ENCODE measurements around the gene MIER2. TPM values are rescaled to one million over a fixed set of nuclear protein-coding genes. Genes with fewer than 3 reads are reported as not detected.

Gene MIER2
- total and polyA plus RNA-seq, 10 of the 15 experiments (the other 5 are each of a cell fraction or from before 2014, with no cell fraction given) = 0.48 to 23.6 (median 12.1) TPM

GRCh38 chr19:355134-355533 is 10.5 kb upstream of the MIER2 start:
- FAIRE-seq (no peak), ATAC-seq (no peak), DNase-seq (ENCODE audit: low read depth, low spot score) (no peak)
- 49% methylated on average over 4 of the region's 4 CpGs for WGBS (ENCODE audit: insufficient coverage, insufficient replicate concordance, low lambda C conversion rate, missing lambda C conversion rate)
- H2AFZ ChIP-seq (ENCODE audit: control insufficient read depth, low read depth, low read length) = no peak overlapping the region
- TF ChIP-seq, protein P1, sequence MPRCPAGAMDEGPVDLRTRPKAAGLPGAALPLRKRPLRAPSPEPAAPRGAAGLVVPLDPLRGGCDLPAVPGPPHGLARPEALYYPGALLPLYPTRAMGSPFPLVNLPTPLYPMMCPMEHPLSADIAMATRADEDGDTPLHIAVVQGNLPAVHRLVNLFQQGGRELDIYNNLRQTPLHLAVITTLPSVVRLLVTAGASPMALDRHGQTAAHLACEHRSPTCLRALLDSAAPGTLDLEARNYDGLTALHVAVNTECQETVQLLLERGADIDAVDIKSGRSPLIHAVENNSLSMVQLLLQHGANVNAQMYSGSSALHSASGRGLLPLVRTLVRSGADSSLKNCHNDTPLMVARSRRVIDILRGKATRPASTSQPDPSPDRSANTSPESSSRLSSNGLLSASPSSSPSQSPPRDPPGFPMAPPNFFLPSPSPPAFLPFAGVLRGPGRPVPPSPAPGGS (IDR thresholded peaks at IDR 0.05; ENCODE audit: borderline replicate concordance, insufficient read depth, low read depth, low read length, poor library complexity, severe bottlenecking) = peak; percentile 81
- TF ChIP-seq ZNF687 (IDR thresholded peaks at IDR 0.05) = no peak
- H4K20me1 ChIP-seq (ENCODE audit: control insufficient read depth, insufficient read depth) = no peaks in the 10 kb centered on the region
- in situ Hi-C loops (cut with MboI) = no loop called here
- POLR2A ChIA-PET = no interaction called here
- no peak overlapping the region for H3K9ac ChIP-seq (ENCODE audit: control insufficient read depth, insufficient read depth, low read length)
- no peaks in the 10 kb centered on the region for H3K4me1 ChIP-seq (ENCODE audit: control insufficient read depth, insufficient read depth, low read length)
- no peak overlapping the region for H3K4me2 ChIP-seq (ENCODE audit: control insufficient read depth, insufficient read depth)
- no peak overlapping the region for H3K27ac ChIP-seq (ENCODE audit: control insufficient read depth, insufficient read depth)
- RAD21 ChIA-PET (ENCODE audit: unreplicated experiment) = no interaction called here
- H3K9me3 ChIP-seq (replicated peaks; ENCODE audit: control insufficient read depth, insufficient read depth, low read length) = no peaks in the 10 kb centered on the region; the same call in 2 of the 3 replicates
- no peak overlapping the region for H3K4me3 ChIP-seq
- SMC1A ChIA-PET (ENCODE audit: uncharacterized antibody, unreplicated experiment) = no interaction called here
- no peaks in the 10 kb centered on the region for H3K36me3 ChIP-seq (ENCODE audit: control insufficient read depth in 2 of 2, insufficient read depth in 2 of 2, low read length in 1 of 2)
- BruUV-seq (replicated peaks) = no TSS peak
- H3K27me3 ChIP-seq (replicated peaks in 1 of 2; ENCODE audit: control insufficient read depth in 2 of 2, insufficient read depth in 2 of 2, low read length in 1 of 2) = no peaks in the 10 kb centered on the region
- intact Hi-C loops (cut with micrococcal nuclease; ENCODE audit: unreplicated experiment) = no loop called here
- no peaks in the 10 kb centered on the region for H3K79me2 ChIP-seq (ENCODE audit: control insufficient read depth, insufficient read depth, low read length)
- CTCF ChIA-PET = no interaction called here

Measured in GM12878 (cell line).